ENCODE data around the gene RAB41. TPM values are rescaled to one million over a fixed set of nuclear protein-coding genes. Genes with fewer than 3 reads are reported as not detected.
"Not testable (repeated sequence)": the region's sequence is repeated elsewhere in the genome, so short reads cannot be mapped to it uniquely, and the experiment has no call there.

RAB41 gene
- 1 to 10 TPM; 3.7 to 4.3 TPM for total RNA-seq
- polyA plus RNA-seq (ENCODE audit: insufficient read depth, low read depth, low replicate concordance): 5.1 TPM
- long read RNA-seq, donor 1: 0 reads
- long read RNA-seq, donor 2: 0 reads

- Histone ChIP-seq H3K36me3 (ENCODE audit: low read depth, missing control alignments) (no peaks in the 10 kb centered on the region), H3K27ac (no peak within 1 kb of the TSS), H3K9me3 (no peaks in the 10 kb centered on the region), H3K27me3 (no peaks in the 10 kb centered on the region), H3K4me1 (no peaks in the 10 kb centered on the region), H3K4me3 (peak within 1 kb of the TSS in 1 of 2 donors; percentile 3)
- TF ChIP-seq CTCF (IDR thresholded peaks at IDR 0.05) (no peak), POLR2A (IDR thresholded peaks at IDR 0.05) (no peak)
- intact Hi-C loops (cut with DNase I; ENCODE audit: low total_unique reads): no loop called here
- peak; percentile 16 for DNase-seq
- WGBS, 2 donors: 83 to 84% methylated on average over 1 to 18 of the region's 21 CpGs
These were observed at the start of gene RAB41 for GRCh38 chrX:70281951-70282350. RAB41 (plus strand) TSS chrX:70282172; CDS start chrX:70282218, 46 bp downstream.

- intact Hi-C loops (cut with DNase I; ENCODE audit: low total_unique reads): no loop called here
- H3K27me3 ChIP-seq: no peaks in the 10 kb centered on the region
- TF ChIP-seq POLR2A (IDR thresholded peaks at IDR 0.05) (no peak), CTCF (IDR thresholded peaks at IDR 0.05) (no peak)
- no peak within 1 kb of the TSS for H3K4me3 ChIP-seq
- H3K9me3 ChIP-seq: no peaks in the 10 kb centered on the region
- H3K4me1 ChIP-seq: no peaks in the 10 kb centered on the region
- H3K27ac ChIP-seq: no peak within 1 kb of the TSS
- DNase-seq: no peak
- 83 to 90% methylated on average over 3 of the region's 3 CpGs for WGBS, 2 donors
- no peaks in the 10 kb centered on the region for H3K36me3 ChIP-seq (ENCODE audit: low read depth, missing control alignments)
These were observed 47.6 kb upstream of the RAB41 start, which contains the start of gene AWAT1 for GRCh38 chrX:70234355-70234754. AWAT1 (plus strand) TSS chrX:70234655; CDS start chrX:70234696, 41 bp downstream.

- H3K4me1 ChIP-seq: no peaks in the 10 kb centered on the region
- no peaks in the 10 kb centered on the region for H3K27me3 ChIP-seq
- TF ChIP-seq POLR2A (IDR thresholded peaks at IDR 0.05) (no peak), CTCF (IDR thresholded peaks at IDR 0.05) (no peak)
- WGBS, 2 donors: 100% methylated on average over 1 of the region's 1 CpG
- intact Hi-C loops (cut with DNase I; ENCODE audit: low total_unique reads): no loop called here
- H3K4me3 ChIP-seq: no peak overlapping the region
- H3K9me3 ChIP-seq: no peaks in the 10 kb centered on the region
- no peaks in the 10 kb centered on the region for H3K36me3 ChIP-seq (ENCODE audit: low read depth, missing control alignments)
- no peak for DNase-seq
- no peak overlapping the region for H3K27ac ChIP-seq
These were observed 41.2 kb upstream of the RAB41 start for GRCh38 chrX:70240751-70241150.

GRCh38 chrX:70241501-70241900 is 40.5 kb upstream of the RAB41 start:
- TF ChIP-seq POLR2A (IDR thresholded peaks at IDR 0.05): no peak
- TF ChIP-seq CTCF (IDR thresholded peaks at IDR 0.05): no peak
- Histone ChIP-seq H3K27me3 (no peaks in the 10 kb centered on the region), H3K4me1 (no peaks in the 10 kb centered on the region), H3K36me3 (ENCODE audit: low read depth, missing control alignments) (no peaks in the 10 kb centered on the region), H3K9me3 (no peaks in the 10 kb centered on the region), H3K27ac (no peak overlapping the region), H3K4me3 (no peak overlapping the region)
- WGBS, 2 donors: 88 to 95% methylated on average over 2 of the region's 2 CpGs
- intact Hi-C loops (cut with DNase I; ENCODE audit: low total_unique reads): no loop called here
- no peak for DNase-seq

GRCh38 chrX:70243601-70244000 is 38.4 kb upstream of the RAB41 start:
- WGBS, 2 donors: 81 to 84% methylated on average over 3 to 5 of the region's 5 CpGs
- H3K4me3 ChIP-seq; H3K4me1 ChIP-seq; H3K27me3 ChIP-seq; DNase-seq; H3K36me3 ChIP-seq (ENCODE audit: low read depth, missing control alignments); H3K27ac ChIP-seq; intact Hi-C loops (cut with DNase I; ENCODE audit: low total_unique reads); H3K9me3 ChIP-seq: not testable (repeated sequence)
